Astrocyte of the hippocampus (primary cell): Measurements from ENCODE around the gene HAPSTR1.
A peak's percentile ranks its signal among the peaks of the same experiment; 100 is the strongest.
"Not testable (repeated sequence)": the region's sequence is repeated elsewhere in the genome, so short reads cannot be mapped to it uniquely, and the experiment has no call there.

Source experiments
- DNase-seq: peaks from one replicate; pipeline ENCODE4 v3.0.0; 2011; ENCODE audit warnings: low read depth, low spot score

The HAPSTR1 gene

GRCh38 chr16:9071377-9071776 lies 20.1 kb upstream of the HAPSTR1 start:
- DNase-seq, result no peak

- DNase-seq, result peak; percentile 86
Measured at GRCh38 chr16:9072806-9073341, 18.6 kb upstream of the HAPSTR1 start.

GRCh38 chr16:9075299-9076071 lies 16.0 kb upstream of the HAPSTR1 start:
- no peak for DNase-seq

- peak; percentile 65 for DNase-seq
Measured at GRCh38 chr16:9077091-9077809, 14.2 kb upstream of the HAPSTR1 start.

GRCh38 chr16:9078467-9079429 lies 12.7 kb upstream of the HAPSTR1 start:
- peak; percentile 60 for DNase-seq

- no peak for DNase-seq
Measured at GRCh38 chr16:9079430-9079812, 12.0 kb upstream of the HAPSTR1 start.

GRCh38 chr16:9081158-9081557 lies 10.3 kb upstream of the HAPSTR1 start:
- no peak for DNase-seq

- no peak for DNase-seq
Measured at GRCh38 chr16:9081843-9082242, 9.6 kb upstream of the HAPSTR1 start.

GRCh38 chr16:9082422-9082821 lies 9.0 kb upstream of the HAPSTR1 start:
- no peak for DNase-seq

GRCh38 chr16:9087733-9088132 lies 3.7 kb upstream of the HAPSTR1 start:
- not testable (repeated sequence) for DNase-seq

GRCh38 chr16:9088848-9089247 lies 2.6 kb upstream of the HAPSTR1 start:
- no peak for DNase-seq

- DNase-seq, result no peak
Measured at GRCh38 chr16:9089660-9090059, 1.8 kb upstream of the HAPSTR1 start.

- DNase-seq, result peak; percentile 57
Measured at GRCh38 chr16:9090101-9090959, 1.1 kb upstream of the HAPSTR1 start.

- DNase-seq, result peak; percentile 68
Measured at GRCh38 chr16:9091867-9092281, 430 bp downstream of the HAPSTR1 start.

GRCh38 chr16:9092282-9092977 lies 986 bp downstream of the HAPSTR1 start:
- peak; percentile 52 for DNase-seq

GRCh38 chr16:9092978-9093344 lies 1.5 kb downstream of the HAPSTR1 start:
- DNase-seq, result peak; percentile 31

- no peak for DNase-seq
Measured at GRCh38 chr16:9094011-9094846, 2.8 kb downstream of the HAPSTR1 start.

GRCh38 chr16:9095171-9095570 lies 3.7 kb downstream of the HAPSTR1 start:
- no peak for DNase-seq
